Large intestine (tissue), 3 donors: ENCODE results near the gene PTPRN2. TPM values are rescaled to one million over a fixed set of nuclear protein-coding genes. Genes with fewer than 3 reads are reported as not detected.
"Not testable (repeated sequence)": the region's sequence is repeated elsewhere in the genome, so short reads cannot be mapped to it uniquely, and the experiment has no call there.

Experiments used
- DNase-seq, 2 donors: peaks; one replicate each; pipeline versions ENCODE4 v3.0.0 to v3.0.0-alpha.2; 2013
- H3K27ac ChIP-seq: one replicate; pipeline ENCODE4 v1.5.1; 2013; ENCODE audit warnings: low read length
- H3K27me3 ChIP-seq: 2 replicates; pipeline ENCODE4 v1.6.1; 2013; ENCODE audit warnings: low read length; ENCODE audit not compliant: control insufficient read depth, insufficient read depth
- H3K36me3 ChIP-seq: 2 replicates; pipeline ENCODE4 v1.6.1; 2013; ENCODE audit warnings: low read length; ENCODE audit not compliant: control insufficient read depth, insufficient read depth
- H3K4me1 ChIP-seq: one replicate; pipeline ENCODE4 v1.6.1; 2013; ENCODE audit warnings: low read length; ENCODE audit not compliant: control insufficient read depth, insufficient read depth
- H3K4me3 ChIP-seq: one replicate; pipeline ENCODE4 v1.5.1; 2013; ENCODE audit warnings: low read length
- H3K9me3 ChIP-seq: one replicate; pipeline ENCODE4 v1.6.1; 2013; ENCODE audit warnings: mild to moderate bottlenecking, low read depth, low read length, moderate library complexity; ENCODE audit not compliant: control insufficient read depth
- WGBS: methylation state at CpG from one replicate; pipeline ENCODE4 v1.1.5; 2013; ENCODE audit warnings: low lambda C conversion rate; ENCODE audit not compliant: insufficient coverage; 5-methylcytosine and 5-hydroxymethylcytosine counted together
- polyA plus RNA-seq: library from polyadenylated mRNA; unstranded; fragments of 120-200 nt; gene quantifications from one replicate; pipeline ENCODE4 v1.2.1, GENCODE V29; 2013

The PTPRN2 gene
- polyA plus RNA-seq, 1 donor: 13.4 TPM

- no peaks in the 10 kb centered on the region for H3K27me3 ChIP-seq
- no peak for DNase-seq
- H3K4me3 ChIP-seq: no peak overlapping the region
- peaks cover 3% of the 10 kb centered on the region for H3K9me3 ChIP-seq
- no CpG with 5 or more reads among the region's 4 CpGs for WGBS
- no peaks in the 10 kb centered on the region for H3K4me1 ChIP-seq
- H3K27ac ChIP-seq: no peak overlapping the region
- no peaks in the 10 kb centered on the region for H3K36me3 ChIP-seq
These were observed 70.1 kb downstream of the PTPRN2 start for GRCh38 chr7:158517571-158517970.

- no peak overlapping the region for H3K27ac ChIP-seq
- no peak overlapping the region for H3K4me3 ChIP-seq
- H3K27me3 ChIP-seq: no peaks in the 10 kb centered on the region
- H3K36me3 ChIP-seq: no peaks in the 10 kb centered on the region
- DNase-seq: no peak
- no peaks in the 10 kb centered on the region for H3K4me1 ChIP-seq
- peaks cover 3% of the 10 kb centered on the region for H3K9me3 ChIP-seq
- no CpG with 5 or more reads among the region's 11 CpGs for WGBS
These were observed 70.6 kb downstream of the PTPRN2 start for GRCh38 chr7:158517072-158517471.

- Histone ChIP-seq H3K36me3 (no peaks in the 10 kb centered on the region), H3K4me1 (no peaks in the 10 kb centered on the region), H3K27ac (no peak overlapping the region), H3K4me3 (no peak overlapping the region), H3K27me3 (no peaks in the 10 kb centered on the region), H3K9me3 (peaks cover 3% of the 10 kb centered on the region)
- WGBS: 100% methylated on average over 1 of the region's 2 CpGs
- DNase-seq: no peak
These were observed 71.1 kb downstream of the PTPRN2 start for GRCh38 chr7:158516524-158516923.

GRCh38 chr7:158512869-158513268 is 74.8 kb downstream of the PTPRN2 start:
- Histone ChIP-seq H3K36me3 (no peaks in the 10 kb centered on the region), H3K4me3 (no peak overlapping the region), H3K27me3 (no peaks in the 10 kb centered on the region), H3K27ac (no peak overlapping the region), H3K9me3 (peaks cover 6% of the 10 kb centered on the region), H3K4me1 (no peaks in the 10 kb centered on the region)
- WGBS: no CpG with 5 or more reads among the region's 6 CpGs
- no peak for DNase-seq

GRCh38 chr7:158512042-158512441 is 75.6 kb downstream of the PTPRN2 start:
- Histone ChIP-seq H3K4me1 (no peaks in the 10 kb centered on the region), H3K27ac (no peak overlapping the region), H3K36me3 (no peaks in the 10 kb centered on the region), H3K9me3 (peaks cover 6% of the 10 kb centered on the region), H3K27me3 (no peaks in the 10 kb centered on the region), H3K4me3 (no peak overlapping the region)
- no CpG with 5 or more reads among the region's 6 CpGs for WGBS
- no peak for DNase-seq

- no peak for DNase-seq
- Histone ChIP-seq H3K4me1 (no peaks in the 10 kb centered on the region), H3K27me3 (no peaks in the 10 kb centered on the region), H3K27ac (no peak overlapping the region), H3K36me3 (no peaks in the 10 kb centered on the region), H3K4me3 (no peak overlapping the region), H3K9me3 (peaks cover 20% of the 10 kb centered on the region)
- WGBS: no CpG with 5 or more reads among the region's 27 CpGs
These were observed 78.7 kb downstream of the PTPRN2 start for GRCh38 chr7:158508802-158509385.

- H3K27me3 ChIP-seq, H3K27ac ChIP-seq, H3K4me3 ChIP-seq, H3K36me3 ChIP-seq, H3K4me1 ChIP-seq: not testable (repeated sequence)
- H3K9me3 ChIP-seq: peaks cover 20% of the 10 kb centered on the region
- peak in 1 of 2 donors; percentile 13 for DNase-seq
- no CpG with 5 or more reads among the region's 16 CpGs for WGBS
These were observed 79.3 kb downstream of the PTPRN2 start for GRCh38 chr7:158508321-158508720.

GRCh38 chr7:158507917-158508316 is 79.7 kb downstream of the PTPRN2 start:
- Histone ChIP-seq H3K27me3 (no peaks in the 10 kb centered on the region), H3K4me1 (no peaks in the 10 kb centered on the region), H3K27ac (no peak overlapping the region), H3K4me3 (no peak overlapping the region), H3K9me3 (peaks cover 19% of the 10 kb centered on the region), H3K36me3 (no peaks in the 10 kb centered on the region)
- no CpG with 5 or more reads among the region's 15 CpGs for WGBS
- DNase-seq: no peak

- not testable (repeated sequence) for H3K36me3 ChIP-seq, H3K4me1 ChIP-seq, DNase-seq, H3K4me3 ChIP-seq, H3K27me3 ChIP-seq, H3K27ac ChIP-seq
- H3K9me3 ChIP-seq: peaks cover 18% of the 10 kb centered on the region
- WGBS: no CpG with 5 or more reads among the region's 7 CpGs
These were observed 80.4 kb downstream of the PTPRN2 start for GRCh38 chr7:158507175-158507574.

GRCh38 chr7:158506626-158507025 is 81.0 kb downstream of the PTPRN2 start:
- Histone ChIP-seq H3K9me3 (peaks cover 18% of the 10 kb centered on the region), H3K4me1 (no peaks in the 10 kb centered on the region), H3K36me3 (no peaks in the 10 kb centered on the region), H3K4me3 (no peak overlapping the region), H3K27me3 (no peaks in the 10 kb centered on the region), H3K27ac (no peak overlapping the region)
- no CpG with 5 or more reads among the region's 12 CpGs for WGBS
- DNase-seq: no peak

GRCh38 chr7:158505683-158506082 is 81.9 kb downstream of the PTPRN2 start:
- Histone ChIP-seq H3K4me3 (no peak overlapping the region), H3K4me1 (no peaks in the 10 kb centered on the region), H3K36me3 (no peaks in the 10 kb centered on the region), H3K27ac (no peak overlapping the region), H3K27me3 (no peaks in the 10 kb centered on the region), H3K9me3 (peaks cover 18% of the 10 kb centered on the region)
- no CpG with 5 or more reads among the region's 14 CpGs for WGBS
- no peak for DNase-seq
